H9 (cell line): ENCODE data around the gene ADISSP. TPM values are rescaled to one million over a fixed set of nuclear protein-coding genes. Genes with fewer than 3 reads are reported as not detected.

Experiments
- DNase-seq: peaks from one replicate; pipeline ENCODE4 v3.0.0-alpha.2; 2017
- H2AFZ ChIP-seq: one replicate; pipeline ENCODE4 v1.6.1; 2013; ENCODE audit warnings: mild to moderate bottlenecking, low read length, control low read depth, moderate library complexity
- H2AK5ac ChIP-seq: 2 replicates; pipeline ENCODE4 v1.6.1; 2013; ENCODE audit warnings: low read length, control low read depth, mixed read lengths; ENCODE audit not compliant: insufficient read length
- H2BK120ac ChIP-seq: one replicate; pipeline ENCODE4 v1.6.1; 2013; ENCODE audit warnings: low read depth, mild to moderate bottlenecking, low read length, control low read depth, inconsistent platforms; ENCODE audit not compliant: poor library complexity, severe bottlenecking
- H2BK12ac ChIP-seq: 2 replicates; pipeline ENCODE4 v1.6.1; 2013; ENCODE audit warnings: low read length, control low read depth, mixed read lengths, low read depth; ENCODE audit not compliant: insufficient read length
- H2BK15ac ChIP-seq: 2 replicates; pipeline ENCODE4 v1.6.1; 2013; ENCODE audit warnings: low read depth, low read length, control low read depth
- H2BK20ac ChIP-seq: one replicate; pipeline ENCODE4 v1.6.1; 2013; ENCODE audit warnings: low read depth, mild to moderate bottlenecking, low read length, control low read depth, inconsistent platforms; ENCODE audit not compliant: poor library complexity, severe bottlenecking
- H2BK5ac ChIP-seq: 2 replicates; pipeline ENCODE4 v1.6.1; 2013; ENCODE audit warnings: low read length, control low read depth, mixed read lengths; ENCODE audit not compliant: insufficient read length
- H3K14ac ChIP-seq: 2 replicates; pipeline ENCODE4 v1.6.1; 2013; ENCODE audit warnings: low read length, control low read depth; ENCODE audit not compliant: insufficient read depth
- H3K18ac ChIP-seq: 2 replicates; pipeline ENCODE4 v1.6.1; 2013; ENCODE audit warnings: low read depth, mild to moderate bottlenecking, mixed read lengths, low read length, control low read depth; ENCODE audit not compliant: insufficient read length
- H3K23ac ChIP-seq: 2 replicates; pipeline ENCODE4 v1.6.1; 2013; ENCODE audit warnings: low read length, control low read depth, mixed read lengths, low read depth; ENCODE audit not compliant: insufficient read length
- H3K23me2 ChIP-seq: 2 replicates; pipeline ENCODE4 v1.6.1; 2013; ENCODE audit warnings: low read depth, mild to moderate bottlenecking, mixed read lengths, low read length, control low read depth; ENCODE audit not compliant: insufficient read length, poor library complexity, severe bottlenecking
- H3K27ac ChIP-seq: 2 replicates; pipeline ENCODE4 v1.5.1; 2013; ENCODE audit warnings: low read length, control low read depth, mixed read lengths, low read depth; ENCODE audit not compliant: insufficient read length
- H3K27me3 ChIP-seq: 2 replicates; pipeline ENCODE4 v1.6.1; 2013; ENCODE audit warnings: low read length, control low read depth, inconsistent platforms; ENCODE audit not compliant: insufficient read depth
- H3K4ac ChIP-seq: 2 replicates; pipeline ENCODE4 v1.6.1; 2013; ENCODE audit warnings: low read depth, mild to moderate bottlenecking, control low read depth, inconsistent platforms, low read length, moderate library complexity
- H3K4me1 ChIP-seq: 2 replicates; pipeline ENCODE4 v1.6.1; 2013; ENCODE audit warnings: low read length, control low read depth, inconsistent platforms; ENCODE audit not compliant: insufficient read depth
- H3K4me2 ChIP-seq: 2 replicates; pipeline ENCODE4 v1.6.1; 2013; ENCODE audit warnings: low read length, control low read depth, mixed read lengths; ENCODE audit not compliant: insufficient read length, insufficient read depth
- H3K56ac ChIP-seq: 2 replicates; pipeline ENCODE4 v1.6.1; 2013; ENCODE audit warnings: low read depth, mild to moderate bottlenecking, mixed read lengths, low read length, control low read depth; ENCODE audit not compliant: insufficient read length
- H3K79me1 ChIP-seq: 2 replicates; pipeline ENCODE4 v1.6.1; 2013; ENCODE audit warnings: low read depth, mild to moderate bottlenecking, moderate library complexity, low read length, control low read depth, inconsistent platforms; ENCODE audit not compliant: insufficient read depth, poor library complexity, severe bottlenecking
- H3K79me2 ChIP-seq: 2 replicates; pipeline ENCODE4 v1.6.1; 2013; ENCODE audit warnings: low read length, control low read depth, inconsistent platforms; ENCODE audit not compliant: insufficient read depth
- H3K9ac ChIP-seq: 2 replicates; pipeline ENCODE4 v1.6.1; 2013; ENCODE audit warnings: low read length, control low read depth, mixed read lengths; ENCODE audit not compliant: insufficient read length; ENCODE audit errors: extremely low read depth
- H3K9me3 ChIP-seq: one replicate; pipeline ENCODE4 v1.6.1; 2013; ENCODE audit warnings: low read depth, low read length, inconsistent platforms; ENCODE audit not compliant: control insufficient read depth
- H3T11ph ChIP-seq: one replicate; pipeline ENCODE4 v1.6.1; 2013; ENCODE audit warnings: mild to moderate bottlenecking, low read length, control low read depth, inconsistent platforms
- H4K20me1 ChIP-seq: one replicate; pipeline ENCODE4 v1.6.1; 2013; ENCODE audit not compliant: control insufficient read depth, insufficient read length, insufficient read depth
- H4K5ac ChIP-seq: 2 replicates; pipeline ENCODE4 v1.6.1; 2013; ENCODE audit warnings: low read depth, mild to moderate bottlenecking, mixed read lengths, low read length, control low read depth; ENCODE audit not compliant: insufficient read length
- H4K8ac ChIP-seq: replicated peaks from 2 replicates; pipeline ENCODE4 v1.6.1; 2013; ENCODE audit warnings: low read length, control low read depth, mixed read lengths, low read depth; ENCODE audit not compliant: insufficient read length
- H4K91ac ChIP-seq: 2 replicates; pipeline ENCODE4 v1.6.1; 2013; ENCODE audit warnings: low read depth, mild to moderate bottlenecking, moderate library complexity, mixed read lengths, low read length, control low read depth; ENCODE audit not compliant: insufficient read length
- H3K27ac Mint-ChIP-seq, 3 experiments: 2 replicates in 2 of 3; 3 replicates in 1 of 3; pipeline ENCODE4 v1.8.0; 2020 to 2021; ENCODE audit warnings: mixed read lengths in 3 of 3, mild to moderate bottlenecking in 1 of 3, moderate library complexity in 1 of 3
- H3K27me3 Mint-ChIP-seq: 2 replicates; pipeline ENCODE4 v1.8.0; 2021; ENCODE audit warnings: low read depth, mild to moderate bottlenecking, moderate library complexity, mixed read lengths
- H3K36me3 Mint-ChIP-seq, 3 experiments: 2 replicates in 2 of 3; 3 replicates in 1 of 3; pipeline ENCODE4 v1.8.0; 2020 to 2021; ENCODE audit warnings: low read depth in 3 of 3, mixed read lengths in 3 of 3; ENCODE audit not compliant: insufficient read depth in 1 of 3
- H3K4me1 Mint-ChIP-seq, 2 experiments: 2 replicates each; pipeline ENCODE4 v1.8.0; 2020; ENCODE audit warnings: mixed read lengths in 2 of 2
- H3K4me3 Mint-ChIP-seq, 2 experiments: 2 replicates in 1 of 2; 3 replicates in 1 of 2; pipeline ENCODE4 v1.8.0; 2020 to 2021; ENCODE audit warnings: mild to moderate bottlenecking in 2 of 2, mixed read lengths in 2 of 2, moderate library complexity in 1 of 2
- H3K9me3 Mint-ChIP-seq, 2 experiments: 2 replicates in 1 of 2; 3 replicates in 1 of 2; pipeline ENCODE4 v1.8.0; 2020; ENCODE audit warnings: mild to moderate bottlenecking in 2 of 2, mixed read lengths in 2 of 2, moderate library complexity in 1 of 2
- WGBS: extraction: QIAGEN DNeasy Blood & Tissue Kit; methylation state at CpG from one replicate; pipeline ENCODE4 v1.1.7; 2013; ENCODE audit warnings: missing lambda C conversion rate, low lambda C conversion rate, mixed read lengths; ENCODE audit not compliant: insufficient read length; ENCODE audit errors: extremely low coverage; 5-methylcytosine and 5-hydroxymethylcytosine counted together
- total RNA-seq: library from RNA; stranded (reverse); gene quantifications from 2 replicates; pipeline ENCODE4 v1.2.1, GENCODE V29; 2021
- TF ChIP-seq, protein P1 (sequence below): fragments of 200-600 bp; sonication (generic); conservative IDR thresholded peaks from 3 replicates; pipeline ENCODE4 v1.8.0; 2021; ENCODE audit warnings: antibody characterized with exemption, mild to moderate bottlenecking

ADISSP gene
- total RNA-seq, 1 experiment from 2014 or later, result 80.9 TPM

DNA sequence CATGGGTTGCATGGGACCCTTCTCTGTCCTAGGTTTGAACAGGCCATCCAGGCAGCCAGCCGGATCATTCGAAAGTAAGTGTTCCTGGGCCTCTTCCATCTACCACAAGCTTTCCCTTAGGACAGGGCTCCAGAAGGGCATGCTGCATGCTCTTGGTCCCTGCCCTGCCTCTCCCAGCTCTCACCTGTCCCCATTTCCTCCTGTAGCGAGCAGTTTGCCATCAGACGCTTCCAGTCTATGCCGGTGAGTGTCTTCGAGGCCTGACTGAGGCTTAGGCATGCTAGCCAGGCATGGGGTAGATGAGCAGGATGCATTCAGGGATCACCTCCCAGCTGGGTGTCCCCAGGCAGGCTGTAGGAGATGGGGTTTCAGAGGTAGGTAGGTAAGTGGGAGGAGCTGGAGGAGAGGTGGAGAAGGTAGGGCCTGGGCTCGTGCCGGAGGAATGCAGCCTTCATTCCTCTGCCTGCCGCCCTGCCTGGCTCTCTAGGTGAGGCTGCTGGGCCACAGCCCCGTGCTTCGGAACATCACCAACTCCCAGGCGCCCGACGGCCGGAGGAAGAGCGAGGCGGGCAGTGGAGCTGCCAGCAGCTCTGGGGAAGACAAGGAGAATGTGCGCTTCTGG lies 32.8 kb upstream of the ADISSP start:
- Mint-ChIP-seq H3K36me3 (peaks cover 30 to 46% (median 41%) of the 10 kb centered on the region in 3 experiments), H3K4me3 (peak overlapping the region; percentile 15 to 66; a peak in 4 of 5 replicates), H3K4me1 (peaks cover 40 to 53% of the 10 kb centered on the region in 2 experiments), H3K9me3 (no peaks in the 10 kb centered on the region), H3K27me3 (peaks cover 9% of the 10 kb centered on the region), H3K27ac (peak overlapping the region; percentile 89 to 98 (median 96))
- Histone ChIP-seq H4K5ac (no peak overlapping the region), H2BK20ac (no peak overlapping the region), H4K8ac (no peak overlapping the region), H2BK15ac (no peak overlapping the region), H3K79me1 (no peaks in the 10 kb centered on the region), H3K23ac (no peak overlapping the region), H3K23me2 (peaks cover 17% of the 10 kb centered on the region), H2BK5ac (no peak overlapping the region), H2BK12ac (no peak overlapping the region), H3K79me2 (no peaks in the 10 kb centered on the region), H3K4me2 (peak overlapping the region; percentile 7), H2BK120ac (no peak overlapping the region), H3T11ph (no peak overlapping the region), H2AK5ac (no peak overlapping the region), H4K91ac (no peak overlapping the region), H3K56ac (no peak overlapping the region), H3K9ac (no peak overlapping the region), H3K4ac (no peak overlapping the region), H3K27ac (no peak overlapping the region), H3K18ac (peak overlapping the region; percentile 3), H4K20me1 (no peaks in the 10 kb centered on the region), H3K4me1 (no peaks in the 10 kb centered on the region; the same call in 1 of the 2 replicates), H3K27me3 (no peaks in the 10 kb centered on the region), H3K14ac (no peak overlapping the region; the same call in 1 of the 2 replicates), H3K9me3 (no peaks in the 10 kb centered on the region), H2AFZ (no peak overlapping the region)
- no CpG with 5 or more reads among the region's 18 CpGs for WGBS
- DNase-seq, result peak; percentile 87
- TF ChIP-seq, protein P1, sequence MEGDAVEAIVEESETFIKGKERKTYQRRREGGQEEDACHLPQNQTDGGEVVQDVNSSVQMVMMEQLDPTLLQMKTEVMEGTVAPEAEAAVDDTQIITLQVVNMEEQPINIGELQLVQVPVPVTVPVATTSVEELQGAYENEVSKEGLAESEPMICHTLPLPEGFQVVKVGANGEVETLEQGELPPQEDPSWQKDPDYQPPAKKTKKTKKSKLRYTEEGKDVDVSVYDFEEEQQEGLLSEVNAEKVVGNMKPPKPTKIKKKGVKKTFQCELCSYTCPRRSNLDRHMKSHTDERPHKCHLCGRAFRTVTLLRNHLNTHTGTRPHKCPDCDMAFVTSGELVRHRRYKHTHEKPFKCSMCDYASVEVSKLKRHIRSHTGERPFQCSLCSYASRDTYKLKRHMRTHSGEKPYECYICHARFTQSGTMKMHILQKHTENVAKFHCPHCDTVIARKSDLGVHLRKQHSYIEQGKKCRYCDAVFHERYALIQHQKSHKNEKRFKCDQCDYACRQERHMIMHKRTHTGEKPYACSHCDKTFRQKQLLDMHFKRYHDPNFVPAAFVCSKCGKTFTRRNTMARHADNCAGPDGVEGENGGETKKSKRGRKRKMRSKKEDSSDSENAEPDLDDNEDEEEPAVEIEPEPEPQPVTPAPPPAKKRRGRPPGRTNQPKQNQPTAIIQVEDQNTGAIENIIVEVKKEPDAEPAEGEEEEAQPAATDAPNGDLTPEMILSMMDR, result no peak
